SK-N-SH (cell line): ENCODE data around the gene CDKAL1. TPM values are rescaled to one million over a fixed set of nuclear protein-coding genes. Genes with fewer than 3 reads are reported as not detected.

ENCODE experiments used
- CTCF ChIA-PET: fragments of 300-600, 350-600 bp; formaldehyde crosslinking; extraction: SDS; loops from one replicate; lab custom pipeline; 2021; lab: Yijun Ruan, JAX
- POLR2A ChIA-PET: fragments of 350-600 bp; sonication (Branson Sonifier 250); formaldehyde crosslinking; extraction: SDS; loops from one replicate; lab custom pipeline; 2020; ENCODE audit warnings: antibody characterized with exemption, inconsistent platforms; lab: Yijun Ruan, JAX
- DNase-seq: peaks from one replicate; pipeline ENCODE4 v3.0.0; 2012
- H2AFZ ChIP-seq: fragments of 200-600 bp; sonication (generic); 2 replicates; pipeline ENCODE4 v1.8.1; 2016; ENCODE audit warnings: antibody characterized with exemption, mild to moderate bottlenecking, low read depth
- H3F3A ChIP-seq: fragments of 200-600 bp; sonication (generic); replicated peaks from 2 replicates; pipeline ENCODE3; 2016; ENCODE audit warnings: antibody characterized with exemption, mild to moderate bottlenecking; ENCODE audit not compliant: insufficient read depth
- H3K27ac ChIP-seq, 2 experiments: fragments of 200-500 bp in 1 of 2; fragments of 200-600 bp in 1 of 2; sonication (Bioruptor generic) in 1 of 2; sonication (generic), shearing (Covaris generic) in 1 of 2; 2 replicates each; pipeline versions ENCODE4 v1.5.1 to v1.6.1; 2014 to 2016; ENCODE audit warnings: low read depth in 2 of 2, inconsistent platforms in 1 of 2, low read length in 1 of 2, mild to moderate bottlenecking in 1 of 2, mixed read lengths in 1 of 2
- H3K27me3 ChIP-seq: fragments of 200-600 bp; sonication (generic), shearing (Covaris generic); 2 replicates; pipeline ENCODE4 v1.6.1; 2016; ENCODE audit warnings: mixed run types; ENCODE audit not compliant: insufficient read depth
- H3K36me3 ChIP-seq, 2 experiments: fragments of 200-500 bp in 1 of 2; fragments of 200-600 bp in 1 of 2; sonication (Bioruptor generic) in 1 of 2; sonication (generic) in 1 of 2; replicated peaks in 1 of 2; 2 replicates each; pipeline versions ENCODE3 to v1.5.1; 2014 to 2016; ENCODE audit warnings: low read length in 1 of 2, mild to moderate bottlenecking in 1 of 2; ENCODE audit not compliant: insufficient read depth in 2 of 2, control insufficient read depth in 1 of 2
- H3K4me1 ChIP-seq, 2 experiments: fragments of 200-500 bp in 1 of 2; fragments of 200-600 bp in 1 of 2; sonication (Bioruptor generic) in 1 of 2; sonication (generic), shearing (Covaris generic) in 1 of 2; 2 replicates each; pipeline versions ENCODE4 v1.5.1 to v1.6.1; 2014 to 2016; ENCODE audit warnings: low read depth in 1 of 2, low read length in 1 of 2, mixed run types in 1 of 2; ENCODE audit not compliant: insufficient read depth in 2 of 2, control insufficient read depth in 1 of 2
- H3K4me2 ChIP-seq: fragments of 200-600 bp; sonication (generic), shearing (Covaris generic); 2 replicates; pipeline ENCODE4 v1.6.1; 2017; ENCODE audit warnings: mixed run types
- H3K4me3 ChIP-seq, 2 experiments: fragments of 200-500 bp in 1 of 2; fragments of 200-600 bp in 1 of 2; sonication (Bioruptor generic) in 1 of 2; sonication (generic), shearing (Covaris generic) in 1 of 2; 2 replicates each; pipeline versions ENCODE4 v1.5.1 to v1.8.1; 2014 to 2016; ENCODE audit warnings: low read depth in 2 of 2, inconsistent platforms in 1 of 2, low read length in 1 of 2, mild to moderate bottlenecking in 1 of 2, mixed read lengths in 1 of 2, moderate library complexity in 1 of 2
- H3K79me2 ChIP-seq: fragments of 200-600 bp; sonication (generic); 2 replicates; pipeline ENCODE4 v1.8.1; 2017; ENCODE audit warnings: mild to moderate bottlenecking; ENCODE audit not compliant: insufficient read depth
- H3K9ac ChIP-seq: fragments of 200-600 bp; sonication (generic); 2 replicates; pipeline ENCODE4 v1.6.1; 2017; ENCODE audit warnings: mixed run types
- H3K9me2 ChIP-seq: fragments of 200-600 bp; sonication (generic); 2 replicates; pipeline ENCODE4 v1.6.1; 2017; ENCODE audit warnings: mixed run types
- H3K9me3 ChIP-seq: fragments of 200-600 bp; sonication (generic); 2 replicates; pipeline ENCODE4 v1.6.1; 2017; ENCODE audit warnings: mixed run types, mild to moderate bottlenecking, moderate library complexity
- H4K20me1 ChIP-seq: fragments of 200-600 bp; sonication (generic); 2 replicates; pipeline ENCODE4 v1.6.1; 2017; ENCODE audit warnings: mild to moderate bottlenecking, mixed run types; ENCODE audit not compliant: insufficient read depth
- ELF1 ChIP-seq: IDR thresholded peaks from 2 replicates; pipeline ENCODE4 v1.4.0; 2012
- EZH2phosphoT487 ChIP-seq: fragments of 200-600 bp; sonication (generic); IDR thresholded peaks from 2 replicates; pipeline ENCODE4 v1.6.1; 2017; ENCODE audit warnings: low read depth, mixed run types, mild to moderate bottlenecking, antibody characterized with exemption, moderate library complexity, borderline replicate concordance
- FOXJ3 ChIP-seq: sonication (generic); formaldehyde crosslinking; IDR thresholded peaks from 2 replicates; pipeline ENCODE4 v1.5.1; 2020; ENCODE audit warnings: mild to moderate bottlenecking, missing genetic modification reagents
- MEF2A ChIP-seq: IDR thresholded peaks from 2 replicates; pipeline ENCODE4 v1.4.0; 2012; ENCODE audit warnings: low read depth, borderline replicate concordance
- RAD21 ChIP-seq: IDR thresholded peaks from 2 replicates; pipeline ENCODE4 v1.6.1; 2012; ENCODE audit warnings: mild to moderate bottlenecking, low read length
- RCOR1 ChIP-seq: fragments of 150-350 bp; IDR thresholded peaks from 2 replicates; pipeline ENCODE4 v1.6.1; 2017; ENCODE audit warnings: antibody characterized with exemption, low read length
- RFX5 ChIP-seq: IDR thresholded peaks from 2 replicates; pipeline ENCODE4 v1.6.1; 2012; ENCODE audit warnings: mild to moderate bottlenecking, improper control_type of control experiment, low read length
- SIN3A ChIP-seq: IDR thresholded peaks from 2 replicates; pipeline ENCODE4 v1.6.1; 2012; ENCODE audit warnings: low read depth, mild to moderate bottlenecking, low read length, moderate library complexity, borderline replicate concordance
- TAF1 ChIP-seq: IDR thresholded peaks from 2 replicates; pipeline ENCODE4 v1.6.1; 2012; ENCODE audit warnings: low read depth, mild to moderate bottlenecking, low read length, moderate library complexity, borderline replicate concordance
- YY1 ChIP-seq: IDR thresholded peaks from 2 replicates; pipeline ENCODE4 v1.4.0; 2012; ENCODE audit warnings: low read depth, mild to moderate bottlenecking
- WGBS: methylation state at CpG from one replicate; pipeline ENCODE4 v1.1.6; 2017; ENCODE audit warnings: low lambda C conversion rate; 5-methylcytosine and 5-hydroxymethylcytosine counted together
- polyA plus RNA-seq, 3 experiments: library from polyadenylated mRNA; depleted of rRNA; stranded (reverse); fragments of >200 nt; gene quantifications; 2 replicates each; pipeline ENCODE4 v1.2.3, GENCODE V29; 2012
- TF ChIP-seq, protein P1 (sequence below): IDR thresholded peaks from 2 replicates; pipeline ENCODE4; 2012
- TF ChIP-seq, protein P2 (sequence below): IDR thresholded peaks from 2 replicates; pipeline ENCODE4 v1.4.0; 2012; ENCODE audit warnings: low read depth, borderline replicate concordance
- TF ChIP-seq, protein P3 (sequence below): IDR thresholded peaks from 2 replicates; pipeline ENCODE4 v1.4.0; 2012; ENCODE audit warnings: low read depth
- TF ChIP-seq, protein P4 (sequence below): IDR thresholded peaks from 2 replicates; pipeline ENCODE4 v1.4.0; 2012; ENCODE audit warnings: low read depth, borderline replicate concordance
- TF ChIP-seq, protein P5 (sequence below): fragments of 150-350 bp; IDR thresholded peaks from 2 replicates; pipeline ENCODE4 v1.6.1; 2017; ENCODE audit warnings: antibody characterized with exemption, low read length, low read depth, borderline replicate concordance

Gene CDKAL1
- polyA plus RNA-seq, 1 of the 3 experiments (the other 2 are of a cell fraction), result 2.6 TPM

DNA sequence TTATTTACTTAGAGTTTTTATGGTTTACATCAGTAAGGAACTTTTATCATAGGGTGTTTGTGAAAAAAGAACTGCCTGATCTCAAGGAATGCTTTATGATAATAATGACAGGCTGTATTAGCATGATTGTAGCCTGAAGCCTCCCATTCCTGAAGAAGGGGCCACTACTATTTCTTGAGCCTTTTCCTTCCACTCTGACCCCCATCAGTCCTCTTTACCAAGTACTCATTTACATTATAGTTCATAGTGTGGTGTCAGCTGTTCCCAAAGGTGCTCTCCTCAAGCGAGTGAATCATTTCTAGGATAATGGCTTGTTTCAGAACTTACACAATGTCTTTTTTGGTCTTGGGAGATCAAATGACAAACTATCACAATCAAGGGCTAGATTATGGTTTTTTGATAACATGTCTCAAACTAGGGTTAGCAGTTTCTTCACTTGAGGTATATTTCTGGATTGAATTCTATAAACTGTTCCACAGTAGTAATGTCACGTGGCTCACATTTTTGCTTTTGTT is 283.6 kb downstream of the CDKAL1 start:
- POLR2A ChIA-PET, result no interaction called here
- no peak overlapping the region for H3K4me2 ChIP-seq
- peaks cover 0 to 6% of the 10 kb centered on the region in 2 experiments; a peak in 3 of 4 replicates for H3K4me1 ChIP-seq
- no peak overlapping the region for H3K4me3 ChIP-seq
- no peaks in the 10 kb centered on the region for H3K79me2 ChIP-seq
- DNase-seq, result no peak
- H3F3A ChIP-seq, result no peaks in the 10 kb centered on the region
- TF ChIP-seq YY1 (no peak), RFX5 (no peak)
- 96% methylated on average over 2 of the region's 2 CpGs for whole genome bisulfite sequencing
- no peak overlapping the region for H3K27ac ChIP-seq
- H3K9me3 ChIP-seq, result no peaks in the 10 kb centered on the region; the same call in 1 of the 2 replicates
- no peak overlapping the region for H2AFZ ChIP-seq
- H3K36me3 ChIP-seq, result no peaks in the 10 kb centered on the region
- H3K27me3 ChIP-seq, result no peaks in the 10 kb centered on the region
- H3K9ac ChIP-seq, result no peak overlapping the region
- H4K20me1 ChIP-seq, result no peaks in the 10 kb centered on the region
- CTCF ChIA-PET, result no interaction called here
- H3K9me2 ChIP-seq, result no peaks in the 10 kb centered on the region

DNA sequence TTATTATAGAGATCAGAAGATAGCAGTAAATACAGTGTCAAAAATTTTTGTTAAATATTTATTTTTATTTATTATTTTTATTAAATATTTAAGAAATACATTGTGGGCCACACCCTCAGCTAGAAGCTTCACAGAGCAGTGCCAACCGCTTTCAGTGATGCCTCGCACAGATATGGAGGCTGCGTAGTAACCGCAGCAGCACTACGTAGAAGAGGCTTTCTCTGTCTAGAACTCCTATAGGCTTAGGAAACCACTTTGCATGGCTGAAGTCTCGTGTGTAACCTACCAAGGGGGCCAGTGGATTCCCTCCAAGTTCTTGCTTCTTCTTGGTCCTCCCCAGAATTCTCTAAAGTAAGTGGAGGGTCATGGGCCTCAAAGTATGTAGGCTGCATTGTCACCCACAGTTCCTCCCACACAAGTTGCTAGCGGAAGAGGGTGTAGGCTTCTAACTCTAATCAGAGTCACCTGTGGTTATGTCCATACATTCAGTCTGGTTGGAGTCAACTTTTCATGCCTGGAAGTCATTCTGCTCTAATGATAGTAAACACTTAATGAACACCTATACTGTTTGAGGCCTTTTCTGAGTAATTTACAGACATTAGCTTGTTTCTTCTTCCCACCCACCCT is 285.6 kb downstream of the CDKAL1 start:
- no peaks in the 10 kb centered on the region for H3K9me2 ChIP-seq
- no peak overlapping the region for H3K27ac ChIP-seq
- no peaks in the 10 kb centered on the region for H3K79me2 ChIP-seq
- peaks cover 0 to 6% of the 10 kb centered on the region in 2 experiments; a peak in 3 of 4 replicates for H3K4me1 ChIP-seq
- H3K4me3 ChIP-seq, result no peak overlapping the region
- H2AFZ ChIP-seq, result no peak overlapping the region
- H3F3A ChIP-seq, result no peaks in the 10 kb centered on the region
- 94% methylated on average over 6 of the region's 7 CpGs for WGBS
- CTCF ChIA-PET, result interaction anchor here (0.9 kb wide), 1 partner anchor 53 kb away, joined by 3 read pairs; no protein-coding TSS in a partner anchor
- no peak overlapping the region for H3K4me2 ChIP-seq
- POLR2A ChIA-PET, result no interaction called here
- TF ChIP-seq ELF1, result no peak
- TF ChIP-seq, protein P1, sequence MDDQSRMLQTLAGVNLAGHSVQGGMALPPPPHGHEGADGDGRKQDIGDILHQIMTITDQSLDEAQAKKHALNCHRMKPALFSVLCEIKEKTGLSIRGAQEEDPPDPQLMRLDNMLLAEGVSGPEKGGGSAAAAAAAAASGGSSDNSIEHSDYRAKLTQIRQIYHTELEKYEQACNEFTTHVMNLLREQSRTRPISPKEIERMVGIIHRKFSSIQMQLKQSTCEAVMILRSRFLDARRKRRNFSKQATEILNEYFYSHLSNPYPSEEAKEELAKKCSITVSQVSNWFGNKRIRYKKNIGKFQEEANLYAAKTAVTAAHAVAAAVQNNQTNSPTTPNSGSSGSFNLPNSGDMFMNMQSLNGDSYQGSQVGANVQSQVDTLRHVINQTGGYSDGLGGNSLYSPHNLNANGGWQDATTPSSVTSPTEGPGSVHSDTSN, result no peak
- TF ChIP-seq RAD21, result no peak
- TF ChIP-seq, protein P2, sequence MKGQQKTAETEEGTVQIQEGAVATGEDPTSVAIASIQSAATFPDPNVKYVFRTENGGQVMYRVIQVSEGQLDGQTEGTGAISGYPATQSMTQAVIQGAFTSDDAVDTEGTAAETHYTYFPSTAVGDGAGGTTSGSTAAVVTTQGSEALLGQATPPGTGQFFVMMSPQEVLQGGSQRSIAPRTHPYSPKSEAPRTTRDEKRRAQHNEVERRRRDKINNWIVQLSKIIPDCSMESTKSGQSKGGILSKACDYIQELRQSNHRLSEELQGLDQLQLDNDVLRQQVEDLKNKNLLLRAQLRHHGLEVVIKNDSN, result no peak
- TF ChIP-seq FOXJ3 (CRISPR knock-in tag), result no peak
- TF ChIP-seq, protein P3, sequence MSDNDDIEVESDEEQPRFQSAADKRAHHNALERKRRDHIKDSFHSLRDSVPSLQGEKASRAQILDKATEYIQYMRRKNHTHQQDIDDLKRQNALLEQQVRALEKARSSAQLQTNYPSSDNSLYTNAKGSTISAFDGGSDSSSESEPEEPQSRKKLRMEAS, result no peak
- TF ChIP-seq, protein P4, sequence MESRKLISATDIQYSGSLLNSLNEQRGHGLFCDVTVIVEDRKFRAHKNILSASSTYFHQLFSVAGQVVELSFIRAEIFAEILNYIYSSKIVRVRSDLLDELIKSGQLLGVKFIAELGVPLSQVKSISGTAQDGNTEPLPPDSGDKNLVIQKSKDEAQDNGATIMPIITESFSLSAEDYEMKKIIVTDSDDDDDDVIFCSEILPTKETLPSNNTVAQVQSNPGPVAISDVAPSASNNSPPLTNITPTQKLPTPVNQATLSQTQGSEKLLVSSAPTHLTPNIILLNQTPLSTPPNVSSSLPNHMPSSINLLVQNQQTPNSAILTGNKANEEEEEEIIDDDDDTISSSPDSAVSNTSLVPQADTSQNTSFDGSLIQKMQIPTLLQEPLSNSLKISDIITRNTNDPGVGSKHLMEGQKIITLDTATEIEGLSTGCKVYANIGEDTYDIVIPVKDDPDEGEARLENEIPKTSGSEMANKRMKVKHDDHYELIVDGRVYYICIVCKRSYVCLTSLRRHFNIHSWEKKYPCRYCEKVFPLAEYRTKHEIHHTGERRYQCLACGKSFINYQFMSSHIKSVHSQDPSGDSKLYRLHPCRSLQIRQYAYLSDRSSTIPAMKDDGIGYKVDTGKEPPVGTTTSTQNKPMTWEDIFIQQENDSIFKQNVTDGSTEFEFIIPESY, result no peak
- no peak for TF ChIP-seq TAF1
- TF ChIP-seq, protein P5, sequence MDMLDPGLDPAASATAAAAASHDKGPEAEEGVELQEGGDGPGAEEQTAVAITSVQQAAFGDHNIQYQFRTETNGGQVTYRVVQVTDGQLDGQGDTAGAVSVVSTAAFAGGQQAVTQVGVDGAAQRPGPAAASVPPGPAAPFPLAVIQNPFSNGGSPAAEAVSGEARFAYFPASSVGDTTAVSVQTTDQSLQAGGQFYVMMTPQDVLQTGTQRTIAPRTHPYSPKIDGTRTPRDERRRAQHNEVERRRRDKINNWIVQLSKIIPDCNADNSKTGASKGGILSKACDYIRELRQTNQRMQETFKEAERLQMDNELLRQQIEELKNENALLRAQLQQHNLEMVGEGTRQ, result no peak
- no peak for TF ChIP-seq MEF2A
- no peak for TF ChIP-seq EZH2phosphoT487
- TF ChIP-seq SIN3A, result no peak
- TF ChIP-seq RFX5, result no peak
- TF ChIP-seq RCOR1, result no peak
- H3K9me3 ChIP-seq, result no peaks in the 10 kb centered on the region
- H4K20me1 ChIP-seq, result no peaks in the 10 kb centered on the region
- H3K9ac ChIP-seq, result no peak overlapping the region
- no peak for DNase-seq
- H3K36me3 ChIP-seq, result no peaks in the 10 kb centered on the region
- no peaks in the 10 kb centered on the region for H3K27me3 ChIP-seq
